Stimulated activated CD8-positive, alpha-beta memory T cell treated with anti-CD3 and anti-CD28 coated beads, Interleukin-7, amount 100 ng/mL, for 48 hours (primary cell): ENCODE data around the gene CBX2.
"Not testable (repeated sequence)": the region's sequence is repeated elsewhere in the genome, so short reads cannot be mapped to it uniquely, and the experiment has no call there.

Experiments
- DNase-seq, 2 donors: peaks; one replicate each; pipeline ENCODE4 v3.0.0-alpha.2; 2020; ENCODE audit warnings: low read depth in 1 of 2; ENCODE audit errors: extremely low read depth in 1 of 2

The CBX2 gene

DNA sequence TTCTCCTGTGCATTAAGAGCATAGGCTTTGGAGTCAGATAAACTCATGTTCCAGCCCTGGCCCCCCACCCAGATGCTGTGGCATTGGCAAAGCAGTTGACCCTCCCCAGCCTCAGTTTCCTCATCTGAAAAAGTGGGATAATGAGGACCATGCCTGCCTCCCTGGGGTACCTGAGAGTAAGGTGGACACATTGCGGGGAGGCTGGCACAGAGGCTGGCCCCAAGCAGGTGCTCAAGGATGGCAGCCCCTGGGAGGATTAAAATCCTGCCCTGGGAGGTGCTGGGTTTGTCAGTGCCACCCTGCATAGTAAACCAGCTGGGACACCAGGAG lies 35.4 kb upstream of the CBX2 start:
- DNase-seq, result no peak

DNA sequence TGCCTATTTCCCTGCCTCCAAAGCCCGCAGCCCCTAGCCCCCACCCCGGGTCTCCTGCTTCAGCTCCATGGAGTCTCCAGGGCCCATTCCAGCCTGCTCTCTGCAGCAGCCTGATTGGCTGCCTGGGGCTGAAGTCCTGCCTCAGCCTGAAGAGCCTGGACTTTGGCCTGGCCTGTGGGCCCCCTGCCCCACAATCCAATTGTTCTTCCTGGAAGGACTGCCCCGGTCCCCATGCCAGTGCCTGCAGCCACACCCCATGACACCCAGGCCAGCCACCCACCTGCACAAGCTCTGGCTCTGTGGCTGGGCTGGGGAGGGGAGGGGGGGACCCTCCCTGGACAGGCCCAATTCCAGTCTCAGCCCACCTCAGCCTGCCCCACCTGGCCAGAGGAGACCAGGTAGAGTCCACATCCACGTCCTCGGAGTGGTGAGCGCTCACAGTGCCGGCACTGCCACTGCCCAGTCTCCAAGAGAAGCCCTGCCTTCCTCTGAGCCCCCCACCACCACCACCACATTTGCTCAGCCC lies 34.9 kb upstream of the CBX2 start:
- DNase-seq, result no peak

- no peak for DNase-seq
These were observed 34.3 kb upstream of the CBX2 start for GRCh38 chr17:79743614-79744013.

GRCh38 chr17:79745641-79746105 lies 32.3 kb upstream of the CBX2 start:
- no peak for DNase-seq

DNA sequence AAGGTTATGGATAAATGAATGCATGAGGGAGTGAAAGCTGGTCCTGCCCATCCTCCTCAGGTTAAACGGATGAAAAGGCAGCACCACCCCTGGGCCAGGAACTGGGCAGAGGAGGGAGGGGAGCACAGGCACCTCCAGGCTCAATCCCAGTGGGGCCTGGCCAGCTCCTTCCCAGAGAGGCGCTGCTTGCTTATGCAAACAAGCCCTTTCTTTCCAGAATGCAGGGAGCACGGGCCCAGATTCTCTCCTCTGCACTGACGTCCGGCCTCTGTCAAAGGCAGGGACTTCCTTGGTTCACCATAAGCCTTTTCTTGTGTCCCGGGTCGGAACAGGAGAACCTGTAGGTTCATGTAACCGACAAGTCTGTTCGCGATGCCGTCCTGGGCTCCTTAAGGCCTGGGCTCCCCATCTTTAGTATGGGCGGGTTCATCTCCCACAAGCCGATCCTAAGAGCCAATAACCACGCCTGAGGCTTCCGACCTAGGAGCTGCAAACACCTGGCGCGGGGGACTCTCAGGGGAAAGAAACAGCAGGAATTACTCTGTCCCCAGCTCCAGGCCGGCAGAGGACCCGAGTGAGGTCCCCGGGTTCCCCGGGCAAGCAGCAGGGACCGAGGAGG lies 30.9 kb upstream of the CBX2 start:
- no peak for DNase-seq

- no peak for DNase-seq
These were observed 30.2 kb upstream of the CBX2 start for GRCh38 chr17:79747508-79748294.

- DNase-seq, result no peak
These were observed 29.5 kb upstream of the CBX2 start for GRCh38 chr17:79748295-79749099.

- DNase-seq, result no peak
These were observed 28.7 kb upstream of the CBX2 start for GRCh38 chr17:79749156-79749815.

DNA sequence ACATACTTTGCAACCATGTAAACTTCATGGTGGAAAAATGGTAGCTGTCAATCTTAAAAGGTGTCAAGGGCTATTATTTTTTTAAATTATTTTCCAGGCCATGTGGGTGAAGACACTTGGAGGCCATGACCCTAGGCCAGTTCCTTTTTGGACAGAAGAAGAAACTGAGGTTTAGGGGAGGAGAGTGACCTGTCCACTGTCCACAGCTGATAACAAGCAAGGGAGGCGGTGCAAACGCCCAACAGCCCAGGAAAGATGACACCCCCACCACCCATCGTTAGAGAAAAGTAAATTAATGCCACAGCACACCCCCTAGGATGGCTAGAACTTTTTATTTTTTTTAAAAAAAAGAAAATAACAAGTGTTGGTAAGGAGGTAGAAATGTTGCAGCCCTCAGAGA lies 28.0 kb upstream of the CBX2 start:
- DNase-seq, result no peak

DNA sequence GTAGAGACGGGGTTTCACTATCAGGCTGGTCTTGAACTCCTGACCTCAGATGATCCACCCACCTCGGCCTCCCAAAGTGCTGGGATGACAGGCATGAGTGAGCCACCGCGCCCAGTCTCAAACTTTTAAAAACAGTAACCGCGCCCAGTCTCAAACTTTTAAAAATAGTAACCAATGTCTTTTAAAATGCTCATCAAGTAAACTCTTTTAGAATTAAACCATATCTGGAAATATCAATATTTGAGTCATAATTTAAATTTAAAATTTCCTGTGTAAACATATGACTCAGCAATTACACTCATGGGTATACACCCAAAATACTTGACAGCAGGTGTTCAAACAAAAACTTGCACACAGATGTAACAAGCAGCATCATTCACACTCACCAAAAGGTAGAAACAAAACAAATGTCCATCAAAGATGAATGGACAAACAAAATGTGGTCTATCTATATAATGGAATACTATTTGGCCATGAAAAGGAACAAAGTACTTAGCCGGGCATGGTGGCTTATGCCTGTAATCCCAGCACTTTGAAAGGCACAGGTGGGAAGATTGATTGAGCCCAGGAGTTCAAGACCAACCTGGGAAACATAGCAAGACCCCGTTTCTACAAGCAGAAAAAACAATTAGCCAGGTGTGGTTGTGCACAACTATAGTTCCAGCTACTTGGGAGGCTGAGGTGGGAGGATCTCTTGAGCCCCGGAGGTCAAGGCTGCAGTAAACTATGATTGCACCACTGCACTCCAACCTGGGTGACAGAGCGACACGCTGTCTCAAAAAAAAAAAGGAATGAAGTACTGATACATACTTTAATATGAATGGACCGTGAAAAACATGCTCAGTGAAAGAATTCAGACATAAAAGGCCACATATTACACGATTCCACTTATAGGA lies 27.1 kb upstream of the CBX2 start:
- DNase-seq, result no peak

- peak in 1 of 2 donors; percentile 22 for DNase-seq
These were observed 25.8 kb upstream of the CBX2 start for GRCh38 chr17:79752175-79752574.

- no peak for DNase-seq
These were observed 23.6 kb upstream of the CBX2 start for GRCh38 chr17:79754370-79754769.

GRCh38 chr17:79754903-79755302 lies 23.0 kb upstream of the CBX2 start:
- DNase-seq, result not testable (repeated sequence)

DNA sequence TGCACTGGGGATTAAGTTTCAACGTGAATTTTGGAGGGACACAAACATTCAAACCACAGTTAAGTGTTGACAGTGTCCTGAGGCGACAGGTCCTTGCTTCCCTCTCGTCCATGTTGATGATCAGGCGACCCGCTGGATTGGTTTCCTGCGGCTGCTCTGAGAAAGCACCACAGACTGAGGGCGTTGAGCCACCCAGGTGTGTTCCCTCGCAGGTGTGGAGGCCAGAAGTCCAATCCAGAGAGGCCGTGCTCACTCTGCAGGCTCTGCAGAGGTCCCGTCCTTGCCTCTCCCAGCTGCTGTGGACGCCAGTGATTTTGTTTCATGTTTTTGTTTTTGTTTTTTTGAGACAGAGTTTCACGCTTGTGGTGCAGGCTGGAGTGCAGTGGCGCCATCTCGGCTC lies 22.4 kb upstream of the CBX2 start:
- DNase-seq, result no peak

DNA sequence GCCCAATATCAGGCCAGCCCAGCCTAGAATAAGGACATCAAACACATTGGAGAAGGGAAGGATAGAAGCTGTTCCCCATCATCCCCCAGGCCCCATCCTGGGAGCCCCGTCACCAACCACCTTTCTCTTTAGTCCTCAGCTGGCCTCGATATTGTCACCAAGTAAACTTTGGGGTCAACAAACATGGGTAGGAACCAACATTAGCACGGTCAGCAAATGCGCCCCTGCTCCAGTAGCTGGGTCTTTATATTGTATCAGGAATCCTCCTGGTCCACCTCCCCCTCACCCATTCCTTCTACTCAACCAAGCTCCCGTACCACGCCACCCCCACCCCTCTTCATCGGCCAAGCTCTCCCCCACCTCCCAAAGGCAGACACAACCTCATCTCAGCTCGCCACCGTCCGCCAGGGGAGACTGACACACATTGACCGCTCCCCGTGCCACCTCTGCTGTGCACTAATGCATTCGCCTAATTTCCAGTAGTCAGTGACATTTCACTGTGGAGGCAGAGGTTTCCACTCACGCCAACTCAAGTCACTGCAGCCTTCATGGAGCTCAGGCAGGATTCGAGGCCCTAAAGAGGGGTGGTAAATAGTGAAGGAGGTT lies 20.7 kb upstream of the CBX2 start:
- no peak for DNase-seq

- no peak for DNase-seq
These were observed 19.7 kb upstream of the CBX2 start for GRCh38 chr17:79758271-79758670.

- no peak for DNase-seq
These were observed 17.6 kb upstream of the CBX2 start for GRCh38 chr17:79760197-79760906.

DNA sequence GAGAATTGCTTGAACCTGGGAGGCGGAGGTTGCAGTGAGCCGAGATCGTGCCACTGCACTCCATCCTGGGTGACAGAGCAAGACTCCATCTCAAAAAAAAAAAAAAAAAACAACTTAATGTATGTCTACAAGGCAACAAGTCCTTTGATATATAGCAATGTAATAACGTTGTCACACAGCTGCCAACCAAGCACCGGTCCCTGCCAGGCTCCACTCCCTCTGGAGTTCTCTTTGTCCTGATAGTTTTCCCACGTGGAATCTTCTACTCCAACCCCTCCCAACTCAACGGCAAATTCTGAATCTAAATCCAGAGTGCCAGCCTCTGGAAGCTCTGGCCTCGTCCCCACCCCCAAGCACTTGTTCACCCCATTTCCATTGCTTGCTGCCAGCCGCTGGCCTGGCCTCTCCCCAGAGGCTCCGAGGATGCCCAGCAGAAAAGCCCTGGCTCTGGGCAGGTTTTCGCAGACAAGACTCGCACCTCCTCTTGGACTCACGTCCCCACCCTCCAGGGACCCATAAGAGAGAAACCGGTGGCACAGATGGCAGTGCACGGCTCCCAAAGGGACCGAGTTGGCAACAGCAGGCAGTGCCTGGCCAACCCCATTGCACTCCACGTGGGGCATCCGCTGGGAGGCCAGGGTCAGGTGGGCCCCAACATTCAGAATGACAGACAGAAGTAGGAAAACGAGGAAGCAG lies 15.9 kb upstream of the CBX2 start:
- DNase-seq, result no peak
